H1 (cell line): Measurements from ENCODE around the gene EHBP1. TPM values are rescaled to one million over a fixed set of nuclear protein-coding genes. Genes with fewer than 3 reads are reported as not detected.

ENCODE experiments used
- CTCF ChIA-PET: fragments of 300-600 bp; sonication (Branson Sonifier 250); formaldehyde crosslinking; loops from one replicate; lab custom pipeline; 2021; ENCODE audit not compliant: partially characterized antibody; lab: Charles Lee
- POLR2A ChIA-PET: fragments of 300-600 bp; sonication (Branson Sonifier 250); formaldehyde crosslinking; loops from one replicate; lab custom pipeline; 2021; ENCODE audit warnings: inconsistent platforms; ENCODE audit not compliant: partially characterized antibody; lab: Charles Lee
- DNase-seq, 2 experiments: peaks; one replicate each; pipeline versions ENCODE4 v3.0.0 to v3.0.0-alpha.2; 2010 to 2022; ENCODE audit warnings: low spot score in 2 of 2, low read depth in 1 of 2, mixed read lengths in 1 of 2
- FAIRE-seq: peaks from 2 replicates; lab custom pipeline; 2011; peaks lifted over from hg19 to GRCh38; lab: Jason Lieb, UNC
- H2AFZ ChIP-seq: 2 replicates; pipeline ENCODE4 v1.8.1; 2012; ENCODE audit warnings: low read length, inconsistent platforms
- H2AK5ac ChIP-seq: 2 replicates; pipeline ENCODE4 v1.6.1; 2013; ENCODE audit warnings: low read depth, low read length
- H2BK120ac ChIP-seq: replicated peaks from 2 replicates; pipeline ENCODE3; 2013; ENCODE audit warnings: low read depth, low read length, inconsistent platforms
- H2BK12ac ChIP-seq: 2 replicates; pipeline ENCODE4 v1.6.1; 2013; ENCODE audit warnings: low read depth, low read length
- H2BK15ac ChIP-seq: 2 replicates; pipeline ENCODE4 v1.6.1; 2013; ENCODE audit warnings: low read length
- H2BK20ac ChIP-seq: 2 replicates; pipeline ENCODE4 v1.6.1; 2013; ENCODE audit warnings: low read length
- H2BK5ac ChIP-seq: 2 replicates; pipeline ENCODE4 v1.6.1; 2013; ENCODE audit warnings: low read depth, low read length
- H3K14ac ChIP-seq: 2 replicates; pipeline ENCODE4 v1.6.1; 2013; ENCODE audit warnings: inconsistent platforms; ENCODE audit not compliant: insufficient read length
- H3K18ac ChIP-seq: 2 replicates; pipeline ENCODE4 v1.6.1; 2013; ENCODE audit warnings: low read length; ENCODE audit errors: extremely low read depth
- H3K23ac ChIP-seq: 2 replicates; pipeline ENCODE4 v1.6.1; 2013; ENCODE audit warnings: inconsistent platforms; ENCODE audit not compliant: insufficient read length
- H3K23me2 ChIP-seq: 2 replicates; pipeline ENCODE4 v1.6.1; 2013; ENCODE audit warnings: low read depth, low read length
- H3K27ac ChIP-seq: 2 replicates; pipeline ENCODE4 v1.6.1; 2011; ENCODE audit warnings: low read depth, low read length, inconsistent platforms
- H3K27me3 ChIP-seq, 4 experiments: replicated peaks in 1 of 4; 1 replicate in 1 of 4; 2 replicates in 3 of 4; pipeline versions ENCODE4 v1.6.1 to v1.8.1; 2011 to 2013; ENCODE audit warnings: low read length in 3 of 4, mild to moderate bottlenecking in 3 of 4, inconsistent platforms in 2 of 4, mixed read lengths in 2 of 4, moderate library complexity in 1 of 4; ENCODE audit not compliant: control insufficient read depth in 3 of 4, insufficient read depth in 3 of 4; ENCODE audit errors: extremely low read depth in 1 of 4
- H3K36me3 ChIP-seq, 4 experiments: 2 replicates each; pipeline versions ENCODE4 v1.6.1 to v1.8.1; 2011 to 2013; ENCODE audit warnings: mild to moderate bottlenecking in 4 of 4, low read length in 3 of 4, moderate library complexity in 2 of 4, control low read depth in 1 of 4, inconsistent platforms in 1 of 4; ENCODE audit not compliant: insufficient read depth in 4 of 4, control insufficient read depth in 2 of 4
- H3K4ac ChIP-seq: replicated peaks from 2 replicates; pipeline ENCODE3; 2013; ENCODE audit warnings: low read length, low read depth, mixed read lengths, inconsistent platforms; ENCODE audit not compliant: insufficient read length
- H3K4me1 ChIP-seq, 4 experiments: replicated peaks in 1 of 4; 1 replicate in 1 of 4; 2 replicates in 3 of 4; pipeline versions ENCODE4 v1.6.1 to v1.8.1; 2011 to 2013; ENCODE audit warnings: low read length in 3 of 4, inconsistent platforms in 2 of 4, mixed read lengths in 1 of 4; ENCODE audit not compliant: insufficient read depth in 4 of 4, control insufficient read depth in 3 of 4
- H3K4me2 ChIP-seq, 2 experiments: 2 replicates each; pipeline versions ENCODE4 v1.6.1 to v1.8.1; 2011 to 2013; ENCODE audit warnings: low read depth in 2 of 2, low read length in 2 of 2, control low read depth in 1 of 2, inconsistent platforms in 1 of 2, mild to moderate bottlenecking in 1 of 2; ENCODE audit not compliant: insufficient read depth in 1 of 2
- H3K4me3 ChIP-seq, 4 experiments: fragments of 200-600, 300-600 bp in 1 of 4; sonication (generic), shearing (Covaris generic), sonication (Bioruptor Twin) in 1 of 4; 2 replicates each; pipeline versions ENCODE4 v1.5.1 to v1.8.1; 2011 to 2016; ENCODE audit warnings: low read length in 4 of 4, low read depth in 3 of 4, control low read depth in 2 of 4, inconsistent platforms in 2 of 4, mild to moderate bottlenecking in 2 of 4, mixed read lengths in 1 of 4, moderate library complexity in 1 of 4; ENCODE audit not compliant: insufficient read depth in 2 of 4; ENCODE audit errors: extremely low read depth in 1 of 4
- H3K56ac ChIP-seq: replicated peaks from 2 replicates; pipeline ENCODE3; 2013; ENCODE audit warnings: low read depth, mild to moderate bottlenecking, mixed read lengths, low read length, inconsistent platforms; ENCODE audit not compliant: insufficient read length
- H3K79me1 ChIP-seq: 2 replicates; pipeline ENCODE4 v1.6.1; 2013; ENCODE audit warnings: low read depth, low read length, control low read depth
- H3K79me2 ChIP-seq, 2 experiments: 2 replicates each; pipeline versions ENCODE4 v1.6.1 to v1.8.1; 2012 to 2013; ENCODE audit warnings: low read length in 2 of 2, mild to moderate bottlenecking in 2 of 2, inconsistent platforms in 1 of 2; ENCODE audit not compliant: insufficient read depth in 2 of 2, control insufficient read depth in 1 of 2
- H3K9ac ChIP-seq, 4 experiments: replicated peaks in 1 of 4; 1 replicate in 1 of 4; 2 replicates in 3 of 4; pipeline versions ENCODE4 v1.6.1 to v1.8.1; 2011 to 2013; ENCODE audit warnings: low read depth in 3 of 4, low read length in 3 of 4, control low read depth in 2 of 4, mild to moderate bottlenecking in 2 of 4, moderate library complexity in 2 of 4, inconsistent platforms in 1 of 4; ENCODE audit errors: extremely low read depth in 1 of 4
- H3K9me3 ChIP-seq, 2 experiments: 2 replicates each; pipeline versions ENCODE4 v1.6.1 to v1.8.1; 2012 to 2013; ENCODE audit warnings: mild to moderate bottlenecking in 2 of 2, moderate library complexity in 2 of 2, control low read depth in 1 of 2, inconsistent platforms in 1 of 2, low read depth in 1 of 2, low read length in 1 of 2, mixed read lengths in 1 of 2; ENCODE audit not compliant: insufficient read depth in 2 of 2
- H4K20me1 ChIP-seq, 2 experiments: replicated peaks in 1 of 2; 2 replicates each; pipeline versions ENCODE3 to v1.8.1; 2011 to 2013; ENCODE audit warnings: inconsistent platforms in 2 of 2, low read length in 2 of 2, mild to moderate bottlenecking in 1 of 2; ENCODE audit not compliant: insufficient read depth in 2 of 2, control insufficient read depth in 1 of 2
- H4K5ac ChIP-seq: 2 replicates; pipeline ENCODE4 v1.6.1; 2013; ENCODE audit warnings: low read length, low read depth, mixed read lengths, inconsistent platforms; ENCODE audit not compliant: insufficient read length
- H4K8ac ChIP-seq: 2 replicates; pipeline ENCODE4 v1.8.0; 2013; ENCODE audit warnings: mild to moderate bottlenecking, moderate library complexity, low read length, inconsistent platforms; ENCODE audit not compliant: insufficient read depth; ENCODE audit errors: extremely low read depth
- H4K91ac ChIP-seq: replicated peaks from 2 replicates; pipeline ENCODE3; 2013; ENCODE audit warnings: low read length, mixed read lengths, inconsistent platforms; ENCODE audit not compliant: insufficient read length
- BCL11A ChIP-seq, 2 experiments: IDR thresholded peaks; one replicate each; pipeline ENCODE4 v1.6.1; 2011; ENCODE audit warnings: low read depth in 2 of 2, low read length in 2 of 2, mild to moderate bottlenecking in 2 of 2
- CHD1 ChIP-seq: IDR thresholded peaks from 2 replicates; pipeline ENCODE4 v1.6.1; 2012; ENCODE audit warnings: low read depth, low read length, improper control_type of control experiment
- FOSL1 ChIP-seq: IDR thresholded peaks from 2 replicates; pipeline ENCODE4 v1.6.1; 2011; ENCODE audit warnings: mild to moderate bottlenecking, low read depth, low read length, moderate library complexity; ENCODE audit not compliant: insufficient read depth
- GABPA ChIP-seq: IDR thresholded peaks from 2 replicates; pipeline ENCODE4 v1.6.1; 2011; ENCODE audit warnings: mild to moderate bottlenecking, low read length, moderate library complexity, borderline replicate concordance; ENCODE audit not compliant: insufficient read depth
- KDM4A ChIP-seq: IDR thresholded peaks from one replicate; pipeline ENCODE4 v1.7.1; 2012; ENCODE audit warnings: low read depth, mild to moderate bottlenecking, moderate library complexity, low read length, inconsistent platforms; ENCODE audit not compliant: severe bottlenecking
- KDM5A ChIP-seq: fragments of 200-600 bp; IDR thresholded peaks from 2 replicates; pipeline ENCODE4 v1.7.1; 2012; ENCODE audit warnings: mild to moderate bottlenecking, low read length, inconsistent platforms, mixed read lengths
- NRF1 ChIP-seq: IDR thresholded peaks from 2 replicates; pipeline ENCODE4 v1.6.1; 2011; ENCODE audit warnings: mild to moderate bottlenecking, low read depth, low read length, improper control_type of control experiment
- PHF8 ChIP-seq: fragments of 200-600 bp; sonication (generic); conservative IDR thresholded peaks from 2 replicates; pipeline ENCODE4 v1.7.1; 2012; ENCODE audit warnings: low read depth, mild to moderate bottlenecking, inconsistent platforms, low read length, moderate library complexity
- SIN3A ChIP-seq, 2 experiments: IDR thresholded peaks in 1 of 2; conservative IDR thresholded peaks in 1 of 2; 2 replicates each; pipeline ENCODE4 v1.6.1; 2011 to 2012; ENCODE audit warnings: low read length in 2 of 2, improper control_type of control experiment in 1 of 2, low read depth in 1 of 2, mild to moderate bottlenecking in 1 of 2
- SP1 ChIP-seq: IDR thresholded peaks from 2 replicates; pipeline ENCODE4 v1.6.1; 2011; ENCODE audit warnings: low read depth, low read length
- TBP ChIP-seq: IDR thresholded peaks from 2 replicates; pipeline ENCODE4 v1.6.1; 2011; ENCODE audit warnings: low read depth, low read length, improper control_type of control experiment
- TCF12 ChIP-seq: IDR thresholded peaks from 2 replicates; pipeline ENCODE4 v1.6.1; 2011; ENCODE audit warnings: low read depth, mild to moderate bottlenecking, low read length
- TEAD4 ChIP-seq: IDR thresholded peaks from 2 replicates; pipeline ENCODE4 v1.6.1; 2012; ENCODE audit warnings: low read depth, low read length, inconsistent platforms, mixed read lengths
- polyA plus RNA-seq, 7 experiments: library from polyadenylated mRNA; depleted of rRNA in 3 of 7; stranded (reverse) in 5 of 7; unstranded in 2 of 7; fragments of >200 nt in 5 of 7; fragments of 200-250 nt in 2 of 7; gene quantifications; 1 replicate in 5 of 7; 2 replicates in 1 of 7; 4 replicates in 1 of 7; pipeline versions ENCODE4 v1.2.1 to v1.2.3, GENCODE V29; 2011 to 2013; ENCODE audit warnings: missing spikeins in 2 of 7, mixed read lengths in 2 of 7
- total RNA-seq: library from RNA; stranded (reverse); fragmentation: NEBNext Ultra II Directional; extraction: Animal tissue kit (Norgen Biotek cat#: 25700); gene quantifications from 2 replicates; pipeline ENCODE4 v1.2.1, GENCODE V29; 2021
- TF ChIP-seq, protein P1 (sequence below): IDR thresholded peaks from 2 replicates; pipeline ENCODE4 v1.6.1; 2012; ENCODE audit warnings: inconsistent platforms
- TF ChIP-seq, protein P2 (sequence below): IDR thresholded peaks from 2 replicates; pipeline ENCODE4 v1.6.1; 2012; ENCODE audit warnings: inconsistent platforms

Gene EHBP1
- total and polyA plus RNA-seq, 2 of the 8 experiments (the other 6 are each of a cell fraction or from before 2014, with no cell fraction given), result 12.0 to 64.1 TPM

DNA sequence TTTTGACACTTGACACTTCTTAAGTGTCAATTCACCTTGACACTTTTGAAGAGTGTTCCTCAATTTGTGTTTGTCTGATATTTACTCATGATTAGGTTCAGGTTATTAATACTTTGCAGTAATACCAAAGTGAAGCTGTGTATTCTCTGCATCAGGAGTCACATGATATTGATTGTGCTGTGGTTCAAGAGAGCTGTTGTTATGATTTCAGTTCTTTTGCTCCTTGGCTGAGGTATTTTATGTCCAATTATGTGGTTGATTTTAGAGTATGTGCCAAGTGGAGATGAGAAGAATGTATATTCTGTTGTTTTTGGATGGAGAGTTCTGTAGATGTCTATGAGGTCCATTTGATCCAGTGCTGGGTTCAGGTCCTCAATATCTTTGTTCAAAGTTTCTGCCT, 17.2 kb downstream of the EHBP1 start:
- H3K79me2 ChIP-seq, result peaks cover 9 to 86% of the 10 kb centered on the region in 2 experiments
- CTCF ChIA-PET, result interaction anchor here (1.0 to 1.3 kb wide), 4 partner anchors 14 to 266 kb away, joined by 3 to 4 read pairs (median 3); no protein-coding TSS in a partner anchor
- FAIRE-seq, result no peak
- TF ChIP-seq FOSL1 (no peak), TBP (no peak), SIN3A (conservative IDR thresholded peaks at IDR 0.05 in 1 of 2, IDR thresholded peaks at IDR 0.05 in 1 of 2; ENCODE audit: low read depth in 1 of 2, low read length in 2 of 2) (no peak), TCF12 (no peak), SP1 (no peak), CHD1 (no peak), NRF1 (no peak), TEAD4 (no peak), PHF8 (no peak), GABPA (no peak), KDM4A (no peak), KDM5A (no peak), BCL11A (IDR thresholded peaks at IDR 0.05; ENCODE audit: low read depth in 2 of 2, low read length in 2 of 2) (no peak)
- TF ChIP-seq, protein P1, sequence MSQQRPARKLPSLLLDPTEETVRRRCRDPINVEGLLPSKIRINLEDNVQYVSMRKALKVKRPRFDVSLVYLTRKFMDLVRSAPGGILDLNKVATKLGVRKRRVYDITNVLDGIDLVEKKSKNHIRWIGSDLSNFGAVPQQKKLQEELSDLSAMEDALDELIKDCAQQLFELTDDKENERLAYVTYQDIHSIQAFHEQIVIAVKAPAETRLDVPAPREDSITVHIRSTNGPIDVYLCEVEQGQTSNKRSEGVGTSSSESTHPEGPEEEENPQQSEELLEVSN, result no peak
- TF ChIP-seq, protein P2, sequence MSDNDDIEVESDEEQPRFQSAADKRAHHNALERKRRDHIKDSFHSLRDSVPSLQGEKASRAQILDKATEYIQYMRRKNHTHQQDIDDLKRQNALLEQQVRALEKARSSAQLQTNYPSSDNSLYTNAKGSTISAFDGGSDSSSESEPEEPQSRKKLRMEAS, result no peak

More for the DNA sequence above, 17.2 kb downstream of the EHBP1 start:
- Histone ChIP-seq H3K27me3 (no peaks in the 10 kb centered on the region), H3K27ac (no peak overlapping the region), H3K14ac (no peak overlapping the region), H4K8ac (no peak overlapping the region), H2AFZ (no peak overlapping the region), H3K4me1 (peaks cover 0 to 11% (median 4%) of the 10 kb centered on the region in 4 experiments; a peak in 5 of 7 replicates), H2BK12ac (no peak overlapping the region), H3K4ac (no peak overlapping the region), H4K91ac (no peak overlapping the region), H2BK15ac (no peak overlapping the region), H3K23ac (no peak overlapping the region), H3K4me3 (no peak overlapping the region), H3K18ac (no peak overlapping the region), H3K9me3 (no peaks in the 10 kb centered on the region), H3K9ac (no peak overlapping the region), H2BK120ac (no peak overlapping the region), H3K79me1 (no peaks in the 10 kb centered on the region), H4K20me1 (peaks cover 2 to 7% of the 10 kb centered on the region in 2 experiments), H3K36me3 (no peaks in the 10 kb centered on the region), H3K23me2 (no peaks in the 10 kb centered on the region), H3K56ac (no peak overlapping the region), H2BK20ac (no peak overlapping the region), H2AK5ac (no peak overlapping the region), H3K4me2 (no peak overlapping the region), H4K5ac (no peak overlapping the region), H2BK5ac (no peak overlapping the region)
- no peak for DNase-seq
- POLR2A ChIA-PET, result no interaction called here
